Hematopoietic multipotent progenitor cell treated with erythropoietin and hydrocortisone succinate and interleukin-3 and kit ligand, for 8 days (in vitro differentiated cells): ENCODE data around the gene DCAF7.

Source experiments
- DNase-seq: peaks from one replicate; pipeline ENCODE4 v3.0.0-alpha.2; 2015

The DCAF7 gene

GRCh38 chr17:63549946-63550816 is at the start of gene DCAF7:
DCAF7 (plus strand) TSS chr17:63550477; CDS start chr17:63550678, 201 bp downstream.
- peak; percentile 100 for DNase-seq

GRCh38 chr17:63500543-63501390 is 49.5 kb upstream of the DCAF7 start:
- no peak for DNase-seq

- no peak for DNase-seq
Measured at GRCh38 chr17:63503341-63503705, 47.0 kb upstream of the DCAF7 start.

- DNase-seq: no peak
Measured at GRCh38 chr17:63504261-63504660, 46.0 kb upstream of the DCAF7 start.

- no peak for DNase-seq
Measured at GRCh38 chr17:63505341-63505740, 44.9 kb upstream of the DCAF7 start.

GRCh38 chr17:63506627-63507026 is 43.6 kb upstream of the DCAF7 start:
- no peak for DNase-seq

GRCh38 chr17:63511331-63511730 is 38.9 kb upstream of the DCAF7 start:
- no peak for DNase-seq

GRCh38 chr17:63512388-63512787 is 37.9 kb upstream of the DCAF7 start:
- no peak for DNase-seq

GRCh38 chr17:63512896-63513644 is 37.2 kb upstream of the DCAF7 start:
- no peak for DNase-seq

GRCh38 chr17:63514477-63514876 is 35.8 kb upstream of the DCAF7 start:
- DNase-seq: no peak

GRCh38 chr17:63514974-63515373 is 35.3 kb upstream of the DCAF7 start:
- DNase-seq: no peak

GRCh38 chr17:63515426-63515825 is 34.9 kb upstream of the DCAF7 start:
- DNase-seq: no peak

GRCh38 chr17:63516910-63517824 is 33.1 kb upstream of the DCAF7 start:
- no peak for DNase-seq

GRCh38 chr17:63517825-63518534 is 32.3 kb upstream of the DCAF7 start:
- DNase-seq: no peak

GRCh38 chr17:63519116-63519881 is 31.0 kb upstream of the DCAF7 start:
- no peak for DNase-seq

- no peak for DNase-seq
Measured at GRCh38 chr17:63519972-63520882, 30.1 kb upstream of the DCAF7 start.

- peak; percentile 11 for DNase-seq
Measured at GRCh38 chr17:63523253-63523855, 26.9 kb upstream of the DCAF7 start, which contains the start of gene KCNH6. KCNH6 (plus strand) TSS chr17:63523358; CDS start chr17:63523414, 56 bp downstream.

- no peak for DNase-seq
Measured at GRCh38 chr17:63524051-63524450, 26.2 kb upstream of the DCAF7 start.
